ENCODE data around the gene PLCB4.

DNA sequence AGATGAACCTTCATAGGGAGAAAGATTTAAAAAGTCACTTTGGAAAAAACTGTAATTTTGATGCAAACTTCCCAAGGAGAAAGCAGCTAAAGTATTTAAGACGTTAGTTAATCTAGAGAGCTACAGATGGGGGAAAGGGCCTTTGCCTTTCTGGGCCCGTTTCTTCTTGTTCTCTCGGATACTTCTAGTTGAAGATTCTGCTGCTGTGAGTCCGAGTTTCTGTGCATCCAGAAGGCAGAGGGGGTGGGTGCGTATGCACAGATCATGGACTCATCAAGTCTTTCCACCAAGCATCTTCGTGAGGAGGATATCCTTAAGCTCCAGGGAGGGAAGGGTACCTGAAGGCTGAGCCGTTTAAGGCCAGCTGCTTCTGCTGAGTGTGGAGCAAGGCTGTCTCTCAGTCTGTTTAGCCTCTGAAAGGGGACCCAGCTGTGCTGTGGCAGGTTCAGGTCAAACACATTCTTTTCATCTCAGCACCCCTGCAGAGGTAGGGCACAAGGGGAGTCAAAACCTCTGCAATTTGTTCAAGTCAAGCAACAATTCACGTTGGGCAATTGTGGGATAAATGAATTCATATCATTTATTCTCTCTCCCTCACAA, 449.8 kb downstream of the PLCB4 start:
- TF ChIP-seq, protein P1, sequence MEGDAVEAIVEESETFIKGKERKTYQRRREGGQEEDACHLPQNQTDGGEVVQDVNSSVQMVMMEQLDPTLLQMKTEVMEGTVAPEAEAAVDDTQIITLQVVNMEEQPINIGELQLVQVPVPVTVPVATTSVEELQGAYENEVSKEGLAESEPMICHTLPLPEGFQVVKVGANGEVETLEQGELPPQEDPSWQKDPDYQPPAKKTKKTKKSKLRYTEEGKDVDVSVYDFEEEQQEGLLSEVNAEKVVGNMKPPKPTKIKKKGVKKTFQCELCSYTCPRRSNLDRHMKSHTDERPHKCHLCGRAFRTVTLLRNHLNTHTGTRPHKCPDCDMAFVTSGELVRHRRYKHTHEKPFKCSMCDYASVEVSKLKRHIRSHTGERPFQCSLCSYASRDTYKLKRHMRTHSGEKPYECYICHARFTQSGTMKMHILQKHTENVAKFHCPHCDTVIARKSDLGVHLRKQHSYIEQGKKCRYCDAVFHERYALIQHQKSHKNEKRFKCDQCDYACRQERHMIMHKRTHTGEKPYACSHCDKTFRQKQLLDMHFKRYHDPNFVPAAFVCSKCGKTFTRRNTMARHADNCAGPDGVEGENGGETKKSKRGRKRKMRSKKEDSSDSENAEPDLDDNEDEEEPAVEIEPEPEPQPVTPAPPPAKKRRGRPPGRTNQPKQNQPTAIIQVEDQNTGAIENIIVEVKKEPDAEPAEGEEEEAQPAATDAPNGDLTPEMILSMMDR (IDR thresholded peaks at IDR 0.05), result no peak
- TF ChIP-seq POLR2A (IDR thresholded peaks at IDR 0.05), result no peak
